NCI-H2107 treated with DMSO at 0.1 percent for 48 hours (cell line): Measurements from ENCODE around the gene QTRT2.

Source experiments
- DNase-seq: peaks from one replicate; lab custom pipeline; 2025; ENCODE audit not compliant: unreplicated experiment; lab: John Stamatoyannopoulos, UW

QTRT2 gene

GRCh38 chr3:114076711-114077110 is 20.2 kb downstream of the QTRT2 start:
- DNase-seq: no peak

GRCh38 chr3:114078126-114078525 is 21.6 kb downstream of the QTRT2 start:
- DNase-seq: no peak

- no peak for DNase-seq
These were observed 23.2 kb downstream of the QTRT2 start for GRCh38 chr3:114079761-114080160.

GRCh38 chr3:114080201-114080600 is 23.7 kb downstream of the QTRT2 start:
- no peak for DNase-seq

- no peak for DNase-seq
These were observed 24.5 kb downstream of the QTRT2 start for GRCh38 chr3:114081037-114081436.

GRCh38 chr3:114083112-114083511 is 26.6 kb downstream of the QTRT2 start:
- DNase-seq: no peak

- no peak for DNase-seq
These were observed 29.8 kb downstream of the QTRT2 start for GRCh38 chr3:114086356-114086755.

- no peak for DNase-seq
These were observed 33.1 kb downstream of the QTRT2 start for GRCh38 chr3:114089675-114090074.

- DNase-seq: no peak
These were observed 35.8 kb downstream of the QTRT2 start for GRCh38 chr3:114092151-114093015.

GRCh38 chr3:114093016-114093380 is 36.5 kb downstream of the QTRT2 start:
- DNase-seq: no peak

- DNase-seq: no peak
These were observed 37.1 kb downstream of the QTRT2 start for GRCh38 chr3:114093596-114093995.

GRCh38 chr3:114095796-114096195 is 39.3 kb downstream of the QTRT2 start:
- DNase-seq: no peak

- DNase-seq: no peak
These were observed 44.6 kb downstream of the QTRT2 start for GRCh38 chr3:114101101-114101500.

GRCh38 chr3:114103181-114103580 is 46.6 kb downstream of the QTRT2 start:
- no peak for DNase-seq

GRCh38 chr3:114103858-114104257 is 47.3 kb downstream of the QTRT2 start:
- no peak for DNase-seq

GRCh38 chr3:114104414-114104813 is 47.9 kb downstream of the QTRT2 start:
- DNase-seq: no peak

- DNase-seq: no peak
These were observed 51.6 kb downstream of the QTRT2 start for GRCh38 chr3:114108137-114108536.

GRCh38 chr3:114110439-114110838 is 53.9 kb downstream of the QTRT2 start:
- no peak for DNase-seq

- DNase-seq: no peak
These were observed 54.7 kb downstream of the QTRT2 start for GRCh38 chr3:114111060-114111770.

GRCh38 chr3:114112696-114113095 is 56.2 kb downstream of the QTRT2 start:
- DNase-seq: no peak

- no peak for DNase-seq
These were observed 58.2 kb downstream of the QTRT2 start for GRCh38 chr3:114114719-114115118.

GRCh38 chr3:114115143-114115542 is 58.6 kb downstream of the QTRT2 start:
- no peak for DNase-seq
